Neutrophil (primary cell): ENCODE measurements around the gene PCARE.

Source experiments
- H3K27ac ChIP-seq: fragments of 200-600 bp; sonication (generic); 2 replicates; pipeline ENCODE4 v1.5.1; 2016; ENCODE audit warnings: mild to moderate bottlenecking, moderate library complexity
- H3K27me3 ChIP-seq: fragments of 200-600 bp; sonication (generic); 2 replicates; pipeline ENCODE4 v1.6.0; 2016; ENCODE audit warnings: mild to moderate bottlenecking
- H3K36me3 ChIP-seq: fragments of 200-600 bp; sonication (generic); 2 replicates; pipeline ENCODE4 v1.5.1; 2017
- H3K4me1 ChIP-seq, 2 experiments: fragments of 200-600 bp in 1 of 2; sonication (generic) in 1 of 2; 1 replicate in 1 of 2; 2 replicates in 1 of 2; pipeline versions ENCODE4 v1.5.1 to v1.6.1; 2013 to 2016; ENCODE audit warnings: low read depth in 1 of 2, low read length in 1 of 2, mild to moderate bottlenecking in 1 of 2, moderate library complexity in 1 of 2; ENCODE audit not compliant: control insufficient read depth in 1 of 2, insufficient read depth in 1 of 2
- H3K4me3 ChIP-seq, 2 experiments: fragments of 200-600 bp in 1 of 2; sonication (generic) in 1 of 2; 1 replicate in 1 of 2; 2 replicates in 1 of 2; pipeline ENCODE4 v1.5.1; 2013 to 2016; ENCODE audit warnings: low read depth in 1 of 2, low read length in 1 of 2, mild to moderate bottlenecking in 1 of 2, moderate library complexity in 1 of 2
- H3K9me3 ChIP-seq: fragments of 200-600 bp; sonication (generic); 2 replicates; pipeline ENCODE4 v1.5.1; 2016
- TF ChIP-seq, protein P1 (sequence below): fragments of 200-600 bp; sonication (generic); IDR thresholded peaks from 2 replicates; pipeline ENCODE4 v1.5.1; 2016; ENCODE audit warnings: antibody characterized with exemption

PCARE gene

DNA sequence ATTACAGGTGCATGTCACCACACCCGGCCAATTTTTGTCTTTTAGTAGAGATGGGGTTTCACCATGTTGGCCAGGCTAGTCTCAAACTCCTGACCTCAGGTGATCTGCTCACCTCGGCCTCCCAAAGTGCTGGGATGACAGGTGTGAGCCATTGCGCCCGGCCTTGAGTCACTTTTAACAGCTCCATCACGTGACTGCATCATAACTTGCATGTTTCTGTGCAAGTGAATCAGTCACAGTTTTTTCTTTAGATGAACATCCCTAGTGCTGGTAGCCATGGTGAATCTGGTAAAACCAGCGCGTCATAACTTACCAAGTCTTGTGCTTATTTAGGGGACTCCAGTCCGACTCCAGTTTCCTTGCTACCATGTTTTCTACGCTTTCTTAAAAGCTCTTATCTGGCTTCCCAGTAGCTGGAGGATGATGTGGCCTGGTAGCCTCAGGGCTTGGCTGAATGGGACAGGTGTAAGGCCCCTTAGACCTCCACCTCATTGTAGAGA lies 33.1 kb downstream of the PCARE start:
- H3K4me1 ChIP-seq = peaks cover 0 to 4% of the 10 kb centered on the region in 2 experiments
- H3K9me3 ChIP-seq = no peaks in the 10 kb centered on the region
- H3K36me3 ChIP-seq = no peaks in the 10 kb centered on the region
- no peak overlapping the region for H3K27ac ChIP-seq
- TF ChIP-seq, protein P1, sequence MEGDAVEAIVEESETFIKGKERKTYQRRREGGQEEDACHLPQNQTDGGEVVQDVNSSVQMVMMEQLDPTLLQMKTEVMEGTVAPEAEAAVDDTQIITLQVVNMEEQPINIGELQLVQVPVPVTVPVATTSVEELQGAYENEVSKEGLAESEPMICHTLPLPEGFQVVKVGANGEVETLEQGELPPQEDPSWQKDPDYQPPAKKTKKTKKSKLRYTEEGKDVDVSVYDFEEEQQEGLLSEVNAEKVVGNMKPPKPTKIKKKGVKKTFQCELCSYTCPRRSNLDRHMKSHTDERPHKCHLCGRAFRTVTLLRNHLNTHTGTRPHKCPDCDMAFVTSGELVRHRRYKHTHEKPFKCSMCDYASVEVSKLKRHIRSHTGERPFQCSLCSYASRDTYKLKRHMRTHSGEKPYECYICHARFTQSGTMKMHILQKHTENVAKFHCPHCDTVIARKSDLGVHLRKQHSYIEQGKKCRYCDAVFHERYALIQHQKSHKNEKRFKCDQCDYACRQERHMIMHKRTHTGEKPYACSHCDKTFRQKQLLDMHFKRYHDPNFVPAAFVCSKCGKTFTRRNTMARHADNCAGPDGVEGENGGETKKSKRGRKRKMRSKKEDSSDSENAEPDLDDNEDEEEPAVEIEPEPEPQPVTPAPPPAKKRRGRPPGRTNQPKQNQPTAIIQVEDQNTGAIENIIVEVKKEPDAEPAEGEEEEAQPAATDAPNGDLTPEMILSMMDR = no peak
- no peak overlapping the region for H3K4me3 ChIP-seq
- H3K27me3 ChIP-seq = no peaks in the 10 kb centered on the region

DNA sequence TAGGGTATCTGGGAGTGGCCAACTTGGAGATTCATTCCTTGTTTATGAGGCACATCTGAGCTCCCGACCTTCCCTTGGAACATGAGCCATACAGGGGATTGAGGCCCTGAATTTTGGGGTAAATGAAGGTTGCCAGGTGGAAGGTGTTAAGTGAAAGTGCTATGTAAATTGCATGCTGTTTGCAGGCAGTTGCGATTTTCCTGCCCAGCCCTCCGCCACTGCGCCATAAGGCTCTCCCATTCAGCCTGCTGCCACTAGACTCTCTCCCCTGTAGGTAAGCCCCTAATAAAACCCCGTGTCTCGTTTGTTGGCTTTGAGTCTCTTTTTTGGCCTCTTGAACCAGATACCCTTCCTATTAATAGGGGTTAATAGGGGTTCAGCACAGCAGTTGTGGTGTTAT lies 33.8 kb downstream of the PCARE start:
- H3K36me3 ChIP-seq = no peaks in the 10 kb centered on the region
- TF ChIP-seq, protein P1 = no peak
- no peaks in the 10 kb centered on the region for H3K27me3 ChIP-seq
- H3K9me3 ChIP-seq = no peaks in the 10 kb centered on the region
- H3K4me1 ChIP-seq = peaks cover 0 to 4% of the 10 kb centered on the region in 2 experiments
- no peak overlapping the region for H3K4me3 ChIP-seq
- no peak overlapping the region for H3K27ac ChIP-seq

DNA sequence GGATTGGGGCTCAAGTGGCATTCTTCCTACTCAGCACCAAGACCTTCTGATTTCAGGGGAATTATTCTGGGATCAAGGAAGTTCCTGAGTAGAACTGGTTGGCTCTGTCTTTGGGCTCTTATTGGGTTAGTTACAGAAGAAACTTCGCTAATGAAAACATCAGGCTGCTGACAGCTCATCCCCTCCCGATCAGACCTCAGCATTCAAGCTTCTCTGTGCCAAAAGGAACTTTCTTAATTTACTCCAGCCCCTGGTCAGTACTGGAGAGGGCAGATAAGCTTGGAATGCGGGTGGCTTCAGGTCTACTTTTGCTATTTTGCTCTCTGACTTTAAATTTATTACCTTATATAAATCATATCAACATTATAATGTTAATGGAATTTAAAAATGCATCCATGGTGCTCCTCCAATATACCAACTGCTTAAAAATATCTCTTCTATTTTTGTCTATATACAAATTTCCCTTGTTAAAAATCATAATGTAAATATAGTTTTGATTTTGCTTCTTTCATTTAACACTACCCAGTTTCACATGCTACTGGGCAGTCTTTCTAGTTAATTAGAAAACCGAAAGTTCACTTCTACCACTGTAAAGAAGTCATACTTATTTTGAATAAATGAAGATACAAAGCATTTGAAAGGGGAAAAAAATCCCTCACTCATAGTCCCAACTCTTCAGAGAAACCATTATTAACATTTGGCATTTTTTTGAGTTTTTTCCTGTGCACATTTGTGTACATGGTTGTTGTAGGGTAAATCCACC lies 34.4 kb downstream of the PCARE start:
- Histone ChIP-seq H3K4me1 (peaks cover 6 to 10% of the 10 kb centered on the region in 2 experiments), H3K9me3 (no peaks in the 10 kb centered on the region), H3K27ac (no peak overlapping the region), H3K4me3 (no peak overlapping the region), H3K27me3 (no peaks in the 10 kb centered on the region), H3K36me3 (no peaks in the 10 kb centered on the region)
- TF ChIP-seq, protein P1 = no peak

DNA sequence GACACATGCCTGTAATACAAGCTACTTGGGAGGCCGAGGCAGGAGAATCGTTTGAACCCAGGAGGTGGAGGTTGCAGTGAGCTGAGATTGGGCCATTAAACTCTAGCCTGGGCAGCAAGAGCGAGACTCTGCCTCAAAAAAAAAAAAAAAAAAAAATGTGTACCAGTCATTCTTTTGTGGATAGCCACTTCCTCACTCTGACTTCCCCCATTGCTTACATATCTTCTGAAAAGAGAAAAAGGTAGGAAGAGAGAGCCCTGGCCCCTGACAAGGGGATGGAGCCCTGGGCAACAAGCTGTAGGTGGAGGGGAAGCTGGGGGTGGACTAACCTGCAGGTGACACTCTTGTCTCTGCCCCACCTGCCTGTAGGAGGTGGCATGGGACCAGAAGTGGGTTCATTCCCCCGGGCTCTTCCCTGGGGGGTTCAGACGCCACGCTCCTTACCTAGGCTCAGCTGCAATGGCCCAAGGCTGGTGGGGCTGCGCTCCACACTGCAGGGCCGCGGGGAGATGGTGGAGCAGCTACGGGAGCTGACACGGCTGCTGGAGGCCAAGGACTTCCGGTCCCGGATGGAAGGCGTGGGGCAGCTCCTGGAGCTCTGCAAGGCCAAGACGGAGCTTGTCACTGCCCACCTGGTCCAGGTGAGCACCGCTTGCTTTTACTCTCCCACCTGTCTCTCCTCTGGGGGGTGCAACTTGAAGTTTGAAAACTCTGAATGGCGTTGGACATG lies 39.1 kb downstream of the PCARE start:
- H3K36me3 ChIP-seq = no peaks in the 10 kb centered on the region
- no peak overlapping the region for H3K4me3 ChIP-seq
- TF ChIP-seq, protein P1 = no peak
- H3K4me1 ChIP-seq = peaks cover 15 to 18% of the 10 kb centered on the region in 2 experiments
- H3K27ac ChIP-seq = no peak overlapping the region
- H3K27me3 ChIP-seq = no peaks in the 10 kb centered on the region
- H3K9me3 ChIP-seq = no peaks in the 10 kb centered on the region

DNA sequence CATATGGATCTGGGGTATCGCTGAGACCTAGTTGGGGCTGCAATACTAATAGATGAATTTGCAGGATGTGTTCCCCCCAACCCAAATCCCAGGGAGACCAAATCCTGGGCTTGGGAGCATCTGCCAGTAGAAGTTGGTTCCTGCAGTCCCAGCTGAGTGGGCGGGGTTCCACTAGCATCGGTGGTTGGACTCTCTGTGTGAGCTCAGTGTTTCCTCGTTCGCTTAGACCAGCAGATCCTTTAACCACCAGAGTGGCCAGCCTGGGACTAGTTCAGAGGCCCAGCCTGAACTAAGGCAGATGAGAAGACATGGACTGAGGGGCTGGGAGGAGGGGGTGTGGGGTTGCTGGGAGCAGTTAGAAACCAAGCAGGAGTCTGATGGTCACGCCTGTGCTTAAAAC lies 40.7 kb downstream of the PCARE start:
- Histone ChIP-seq H3K27me3 (no peaks in the 10 kb centered on the region), H3K27ac (no peak overlapping the region), H3K4me1 (peaks cover 15 to 18% of the 10 kb centered on the region in 2 experiments), H3K4me3 (no peak overlapping the region), H3K36me3 (no peaks in the 10 kb centered on the region), H3K9me3 (no peaks in the 10 kb centered on the region)
- TF ChIP-seq, protein P1 = no peak
